ENCODE measurements around the gene CBX2. TPM values are rescaled to one million over a fixed set of nuclear protein-coding genes. Genes with fewer than 3 reads are reported as not detected.
"Not testable (repeated sequence)": the region's sequence is repeated elsewhere in the genome, so short reads cannot be mapped to it uniquely, and the experiment has no call there.

CBX2 gene
- total and polyA plus RNA-seq, 8 donors: 2.6 to 33.8 (median 24.7) TPM

DNA sequence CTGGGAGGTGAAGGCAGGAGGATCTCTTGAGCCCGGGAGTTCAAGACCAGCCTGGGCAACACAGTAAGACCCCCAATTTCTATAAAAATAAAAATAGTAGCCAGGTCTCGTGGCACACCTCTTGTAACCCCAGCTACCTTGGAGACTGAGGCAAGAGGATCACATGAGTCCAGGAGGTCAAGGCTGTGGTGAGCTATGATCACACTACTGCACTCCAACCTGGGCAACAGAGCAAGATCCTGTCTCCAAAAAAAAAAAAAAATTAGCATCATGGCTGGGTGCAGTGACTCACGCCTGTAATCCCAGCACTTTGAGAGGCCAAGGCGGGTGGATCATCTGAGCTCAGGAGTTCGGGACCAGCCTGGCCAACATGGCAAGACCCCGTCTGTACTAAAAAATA lies 6.7 kb upstream of the CBX2 start:
- Histone ChIP-seq H3K9me3 (no peaks in the 10 kb centered on the region), H3K27ac (no peak overlapping the region), H3K27me3 (peaks cover 16 to 55% of the 10 kb centered on the region in 2 donors), H3K36me3 (no peaks in the 10 kb centered on the region), H3K4me3 (no peak overlapping the region), H3K4me1 (no peaks in the 10 kb centered on the region)
- no peak for TF ChIP-seq CTCF (IDR thresholded peaks at IDR 0.05)
- intact Hi-C loops (cut with DNase I): no loop called here
- ATAC-seq (no peak), DNase-seq (no peak)

- H3K27ac ChIP-seq; intact Hi-C loops (cut with DNase I); H3K4me3 ChIP-seq; DNase-seq; H3K9me3 ChIP-seq; H3K36me3 ChIP-seq; ATAC-seq; H3K4me1 ChIP-seq: not testable (repeated sequence)
- peaks cover 29 to 69% of the 10 kb centered on the region in 2 donors for H3K27me3 ChIP-seq
These were observed 5.2 kb upstream of the CBX2 start for GRCh38 chr17:79772726-79773125.

DNA sequence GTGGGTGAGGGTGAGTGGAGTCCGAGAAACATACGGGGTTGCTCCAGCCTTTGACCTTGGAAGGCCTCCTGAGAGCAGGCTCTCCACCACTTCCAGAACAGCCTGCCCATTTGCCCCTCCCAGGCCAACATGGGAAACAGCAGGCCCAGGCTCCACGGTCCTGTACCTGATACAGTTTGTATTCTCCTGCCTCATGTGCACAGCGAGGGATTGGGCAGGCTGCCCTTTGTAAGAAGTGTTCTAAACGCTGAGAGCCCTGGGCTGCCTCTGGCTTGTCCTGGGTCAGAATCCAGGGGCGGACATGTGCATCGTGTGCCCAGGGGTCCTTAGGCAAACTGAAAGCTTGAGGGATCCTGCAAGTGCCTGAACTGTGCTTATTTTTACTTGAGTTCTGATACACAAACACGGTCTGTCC lies 3.4 kb upstream of the CBX2 start:
- Histone ChIP-seq H3K4me1 (peaks cover 12 to 24% of the 10 kb centered on the region in 2 donors), H3K4me3 (no peak overlapping the region), H3K27ac (no peak overlapping the region), H3K36me3 (no peaks in the 10 kb centered on the region), H3K27me3 (peaks cover 35 to 79% of the 10 kb centered on the region in 2 donors), H3K9me3 (no peaks in the 10 kb centered on the region)
- ATAC-seq (no peak), DNase-seq (no peak)
- intact Hi-C loops (cut with DNase I): no loop called here
- no peak for TF ChIP-seq CTCF (IDR thresholded peaks at IDR 0.05)

GRCh38 chr17:79775632-79776031 lies 2.3 kb upstream of the CBX2 start:
- H3K4me1 ChIP-seq: peaks cover 12 to 24% of the 10 kb centered on the region in 2 donors
- H3K27me3 ChIP-seq: peaks cover 35 to 81% of the 10 kb centered on the region in 2 donors
- H3K36me3 ChIP-seq: no peaks in the 10 kb centered on the region
- no peaks in the 10 kb centered on the region for H3K9me3 ChIP-seq
- intact Hi-C loops (cut with DNase I): no loop called here
- no peak overlapping the region for H3K4me3 ChIP-seq
- ATAC-seq (no peak), DNase-seq (no peak)
- TF ChIP-seq CTCF (IDR thresholded peaks at IDR 0.05): no peak
- no peak overlapping the region for H3K27ac ChIP-seq

DNA sequence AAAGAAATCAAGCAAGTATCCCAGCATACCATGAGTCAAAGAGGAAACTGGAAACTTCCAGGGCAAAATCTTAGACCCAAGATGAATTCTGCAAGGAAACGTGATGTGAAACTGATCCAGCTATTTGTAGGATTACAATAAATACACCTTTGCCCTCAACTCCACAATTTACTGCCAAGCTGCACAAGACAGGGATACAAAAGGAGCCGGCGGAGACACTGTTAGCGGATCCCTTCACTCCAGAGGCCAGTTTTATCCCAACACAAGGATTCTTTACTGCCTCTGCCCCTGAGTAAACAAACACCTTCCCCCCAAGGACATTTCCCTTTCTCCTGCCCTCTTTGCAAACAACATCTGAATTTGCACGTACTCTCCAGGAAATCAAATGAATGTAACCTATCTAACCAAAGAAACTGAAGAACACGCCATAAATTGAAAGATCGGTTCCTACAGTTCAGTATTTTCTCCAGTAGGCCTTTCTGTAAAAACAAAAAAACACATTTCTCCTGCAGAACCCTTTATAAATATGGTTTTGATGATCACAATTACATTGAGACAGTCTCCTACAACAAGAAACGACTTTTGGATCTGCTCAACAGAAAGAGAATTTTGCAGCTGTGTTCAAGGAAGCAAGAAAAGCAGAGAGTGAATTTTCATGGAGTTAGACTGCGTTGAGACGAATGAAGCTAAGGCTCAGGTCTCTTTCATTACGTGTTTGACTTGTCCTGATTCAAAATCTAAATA lies 1.4 kb upstream of the CBX2 start:
- peaks cover 12 to 25% of the 10 kb centered on the region in 2 donors for H3K4me1 ChIP-seq
- DNase-seq (peak in 1 of 4 donors; percentile 0), ATAC-seq (no peak)
- H3K4me3 ChIP-seq: no peak overlapping the region
- no peaks in the 10 kb centered on the region for H3K9me3 ChIP-seq
- H3K27me3 ChIP-seq: peaks cover 35 to 90% of the 10 kb centered on the region in 2 donors
- peak overlapping the region; percentile 33 to 63 for H3K27ac ChIP-seq
- intact Hi-C loops (cut with DNase I): no loop called here
- TF ChIP-seq CTCF (IDR thresholded peaks at IDR 0.05): no peak
- no peaks in the 10 kb centered on the region for H3K36me3 ChIP-seq

All from left lung (tissue), 10 donors.